Measurements from ENCODE around the gene GPSM1.

Gene GPSM1

DNA sequence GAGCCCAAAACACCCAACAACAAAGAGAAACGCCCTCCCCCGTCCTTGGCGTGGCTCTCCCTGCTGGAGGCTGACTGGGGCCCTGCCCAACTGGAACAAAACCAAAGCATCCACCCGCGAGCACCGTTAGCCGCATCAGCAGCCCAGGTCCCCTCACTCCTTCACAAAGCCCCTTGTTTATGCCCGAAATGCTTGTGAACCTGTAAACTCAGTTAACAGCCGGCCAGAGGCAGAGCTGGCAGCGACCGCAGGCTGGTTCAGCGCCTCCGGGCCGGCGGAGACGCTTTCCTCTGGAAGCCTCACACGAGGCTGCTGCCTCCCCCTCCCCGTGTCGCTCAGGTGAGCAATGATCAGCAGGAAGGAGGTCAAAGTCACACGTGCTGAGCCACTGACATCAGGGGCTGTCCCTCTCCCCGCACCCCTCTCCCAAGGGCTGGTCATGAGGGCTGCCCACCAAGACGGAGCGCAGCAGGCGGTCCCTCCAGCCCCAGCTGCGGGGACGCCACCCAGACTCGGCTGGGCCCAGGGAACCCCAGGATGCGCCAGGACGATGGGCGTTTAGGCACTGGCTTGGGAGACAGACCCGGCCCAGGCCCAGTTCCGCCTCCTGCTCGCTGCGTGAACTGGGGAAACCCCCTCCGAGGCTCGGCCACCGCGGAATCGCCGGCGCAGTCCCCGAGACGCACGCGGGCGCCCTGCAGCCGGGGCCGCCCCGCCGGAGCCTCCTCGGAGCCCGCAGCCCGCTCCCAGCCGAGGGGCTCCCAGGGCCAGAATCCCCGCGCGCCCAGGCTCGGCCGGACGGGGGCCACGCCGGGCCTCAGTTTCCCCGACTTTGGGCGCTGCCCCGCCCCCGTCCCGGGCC, 72.1 kb downstream of the GPSM1 start:
- peaks cover 30% of the 10 kb centered on the region for H3K79me2 ChIP-seq (ENCODE audit: insufficient read depth, low read length)
- peak overlapping the region; percentile 85 for H3K4me2 ChIP-seq (ENCODE audit: low read depth, low read length, poor library complexity, severe bottlenecking)
- H2AFZ ChIP-seq (ENCODE audit: low read length), result peak overlapping the region; percentile 79; the same call in 1 of the 2 replicates

DNA sequence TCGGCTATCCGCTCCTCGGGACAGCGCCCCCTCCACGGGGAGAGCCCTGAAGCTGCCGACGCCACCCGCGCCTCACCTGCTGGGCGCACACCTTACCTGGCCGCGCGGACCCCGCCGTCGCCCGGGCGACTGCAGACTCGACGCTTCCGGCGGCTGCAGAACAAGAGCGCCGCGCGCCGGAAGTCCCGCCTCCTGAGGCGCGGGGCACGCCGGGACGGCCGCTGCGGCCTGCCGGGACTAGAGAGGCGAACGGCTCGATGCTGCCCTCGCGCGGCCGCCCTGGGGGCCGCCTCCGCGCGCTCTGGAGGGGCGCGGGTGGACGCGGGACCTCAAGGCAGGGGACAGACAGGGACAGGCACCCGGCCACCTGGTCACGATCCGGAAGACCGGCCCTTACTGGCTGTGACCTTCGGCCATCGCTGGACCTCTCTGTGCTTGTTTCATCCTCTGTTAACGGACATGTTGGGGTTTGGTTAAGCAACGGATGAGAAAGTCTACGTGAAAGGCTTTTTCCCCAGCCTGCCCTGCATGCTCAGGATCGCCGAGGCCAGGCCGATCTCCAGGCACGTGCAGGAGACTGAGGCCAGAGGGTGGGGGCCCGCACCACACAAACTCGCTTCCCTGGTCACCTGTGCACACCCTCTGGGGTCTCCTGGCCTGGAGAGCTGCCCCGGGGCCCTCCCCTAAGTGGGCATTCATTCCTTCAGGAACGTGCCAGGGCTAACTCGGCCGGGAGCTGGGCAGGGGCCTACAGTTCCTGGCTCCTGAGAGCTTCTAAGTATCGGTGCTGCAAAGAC, 72.9 kb downstream of the GPSM1 start, which contains the start of gene SNAPC4:
Gene SNAPC4 (minus strand): TSS at position 133 of the 797 bp plus-strand sequence. CDS start 1,742 bp downstream, outside the sequence.
- Histone ChIP-seq H3K4me2 (ENCODE audit: low read depth, low read length, poor library complexity, severe bottlenecking) (peak within 1 kb of the TSS; percentile 85), H3K27me3 (ENCODE audit: insufficient read depth, low read length, poor library complexity, severe bottlenecking) (no peaks in the 10 kb centered on the region), H3K36me3 (ENCODE audit: insufficient read depth, low read length) (peaks cover 15% of the 10 kb centered on the region; the same call in 1 of the 2 replicates), H3F3A (ENCODE audit: low read depth) (0 out of 2 replicates have a peak, but pooled peaks cover 4% of the 10 kb centered on the region), H3K9me2 (replicated peaks; ENCODE audit: low read depth, low read length) (no peaks in the 10 kb centered on the region), H2AFZ (ENCODE audit: low read length) (peak within 1 kb of the TSS; percentile 79), H3K9ac (ENCODE audit: low read depth, low read length, poor library complexity, severe bottlenecking) (peak within 1 kb of the TSS; percentile 75), H4K20me1 (ENCODE audit: insufficient read depth, low read length, poor library complexity, severe bottlenecking) (peaks cover 21% of the 10 kb centered on the region), H3K4me3 (ENCODE audit: low read length, poor library complexity, severe bottlenecking) (peak within 1 kb of the TSS; percentile 90), H3K4me1 (ENCODE audit: insufficient read depth, low read length, poor library complexity, severe bottlenecking) (peaks cover 40% of the 10 kb centered on the region), H3K9me3 (ENCODE audit: insufficient read depth, low read depth, low read length) (no peaks in the 10 kb centered on the region), H3K79me2 (ENCODE audit: insufficient read depth, low read length) (peaks cover 30% of the 10 kb centered on the region)
- TF ChIP-seq CTCF (conservative IDR thresholded peaks at IDR 0.05; ENCODE audit: low read length) (peak; percentile 78), EZH2phosphoT487 (IDR thresholded peaks at IDR 0.05; ENCODE audit: borderline replicate concordance) (no peak)

More for the DNA sequence above, 72.1 kb downstream of the GPSM1 start:
- H3K9me2 ChIP-seq (replicated peaks; ENCODE audit: low read depth, low read length), result no peaks in the 10 kb centered on the region
- no peaks in the 10 kb centered on the region for H3K27me3 ChIP-seq (ENCODE audit: insufficient read depth, low read length, poor library complexity, severe bottlenecking)
- no peaks in the 10 kb centered on the region for H3K9me3 ChIP-seq (ENCODE audit: insufficient read depth, low read depth, low read length)
- peaks cover 23% of the 10 kb centered on the region; the same call in 1 of the 2 replicates for H3K36me3 ChIP-seq (ENCODE audit: insufficient read depth, low read length)
- H3K4me3 ChIP-seq (ENCODE audit: low read length, poor library complexity, severe bottlenecking), result peak overlapping the region; percentile 90
- H3K9ac ChIP-seq (ENCODE audit: low read depth, low read length, poor library complexity, severe bottlenecking), result peak overlapping the region; percentile 75
- peaks cover 32% of the 10 kb centered on the region for H3K4me1 ChIP-seq (ENCODE audit: insufficient read depth, low read length, poor library complexity, severe bottlenecking)
- H3F3A ChIP-seq (ENCODE audit: low read depth), result 0 out of 2 replicates have a peak, but pooled peaks cover 2% of the 10 kb centered on the region
- H4K20me1 ChIP-seq (ENCODE audit: insufficient read depth, low read length, poor library complexity, severe bottlenecking), result peaks cover 21% of the 10 kb centered on the region
- no peak for TF ChIP-seq CTCF (conservative IDR thresholded peaks at IDR 0.05; ENCODE audit: low read length)
- TF ChIP-seq EZH2phosphoT487 (IDR thresholded peaks at IDR 0.05; ENCODE audit: borderline replicate concordance), result no peak

GRCh38 chr9:136401173-136401922, 74.0 kb downstream of the GPSM1 start:
- H3K4me3 ChIP-seq (ENCODE audit: low read length, poor library complexity, severe bottlenecking), result no peak overlapping the region
- H2AFZ ChIP-seq (ENCODE audit: low read length), result no peak overlapping the region
- H3K27me3 ChIP-seq (ENCODE audit: insufficient read depth, low read length, poor library complexity, severe bottlenecking), result no peaks in the 10 kb centered on the region
- no peaks in the 10 kb centered on the region for H3K9me3 ChIP-seq (ENCODE audit: insufficient read depth, low read depth, low read length)
- H3K4me2 ChIP-seq (ENCODE audit: low read depth, low read length, poor library complexity, severe bottlenecking), result no peak overlapping the region
- H3K4me1 ChIP-seq (ENCODE audit: insufficient read depth, low read length, poor library complexity, severe bottlenecking), result peaks cover 47% of the 10 kb centered on the region
- peak overlapping the region; percentile 75 for H3K9ac ChIP-seq (ENCODE audit: low read depth, low read length, poor library complexity, severe bottlenecking)
- TF ChIP-seq CTCF (conservative IDR thresholded peaks at IDR 0.05; ENCODE audit: low read length) (no peak), EZH2phosphoT487 (IDR thresholded peaks at IDR 0.05; ENCODE audit: borderline replicate concordance) (no peak)
- H4K20me1 ChIP-seq (ENCODE audit: insufficient read depth, low read length, poor library complexity, severe bottlenecking), result peaks cover 21% of the 10 kb centered on the region
- no peaks in the 10 kb centered on the region for H3K9me2 ChIP-seq (replicated peaks; ENCODE audit: low read depth, low read length)
- peaks cover 3% of the 10 kb centered on the region; the same call in 1 of the 2 replicates for H3K36me3 ChIP-seq (ENCODE audit: insufficient read depth, low read length)
- 0 out of 2 replicates have a peak, but pooled peaks cover 4% of the 10 kb centered on the region for H3F3A ChIP-seq (ENCODE audit: low read depth)
- H3K79me2 ChIP-seq (ENCODE audit: insufficient read depth, low read length), result peaks cover 30% of the 10 kb centered on the region
